Activated CD8-positive, alpha-beta memory T cell treated with anti-CD3 and anti-CD28 coated beads for 1 hour (primary cell): ENCODE measurements around the gene DAPK2.

Source experiments
- DNase-seq, 2 donors: peaks; one replicate each; pipeline ENCODE4 v3.0.0-alpha.2; 2020; ENCODE audit warnings: low read depth in 1 of 2; ENCODE audit errors: extremely low read depth in 1 of 2

The DAPK2 gene

GRCh38 chr15:63999177-63999576, 47.1 kb downstream of the DAPK2 start:
- no peak for DNase-seq

GRCh38 chr15:63998489-63998888, 47.8 kb downstream of the DAPK2 start:
- DNase-seq: no peak

GRCh38 chr15:63997715-63998442, 48.4 kb downstream of the DAPK2 start:
- DNase-seq: no peak

- no peak for DNase-seq
Measured at GRCh38 chr15:63996794-63997357, 49.4 kb downstream of the DAPK2 start.

- no peak for DNase-seq
Measured at GRCh38 chr15:63995789-63996188, 50.5 kb downstream of the DAPK2 start.

GRCh38 chr15:63994073-63994600, 52.1 kb downstream of the DAPK2 start:
- DNase-seq: no peak

GRCh38 chr15:63992300-63992699, 54.0 kb downstream of the DAPK2 start:
- DNase-seq: no peak

- DNase-seq: no peak
Measured at GRCh38 chr15:63991706-63992105, 54.6 kb downstream of the DAPK2 start.

GRCh38 chr15:63990454-63990853, 55.8 kb downstream of the DAPK2 start:
- DNase-seq: no peak

- DNase-seq: no peak
Measured at GRCh38 chr15:63987796-63988378, 58.4 kb downstream of the DAPK2 start.

- DNase-seq: no peak
Measured at GRCh38 chr15:63986751-63987341, 59.4 kb downstream of the DAPK2 start.

GRCh38 chr15:63986185-63986680, 60.1 kb downstream of the DAPK2 start:
- DNase-seq: no peak

- no peak for DNase-seq
Measured at GRCh38 chr15:63985221-63986184, 60.8 kb downstream of the DAPK2 start.

- DNase-seq: no peak
Measured at GRCh38 chr15:63984331-63984730, 62.0 kb downstream of the DAPK2 start.

- no peak for DNase-seq
Measured at GRCh38 chr15:63983061-63983711, 63.1 kb downstream of the DAPK2 start.

GRCh38 chr15:63982381-63982854, 63.9 kb downstream of the DAPK2 start:
- DNase-seq: no peak

GRCh38 chr15:63981596-63982320, 64.5 kb downstream of the DAPK2 start:
- DNase-seq: no peak

- no peak for DNase-seq
Measured at GRCh38 chr15:63979262-63979793, 67.0 kb downstream of the DAPK2 start.
